Panc1 (cell line): Measurements from ENCODE around the gene PPDPF. TPM values are rescaled to one million over a fixed set of nuclear protein-coding genes. Genes with fewer than 3 reads are reported as not detected.

ENCODE experiments used
- ATAC-seq: fragments of 200-7000 bp; cut with Tn5 transposase; 2 replicates; pipeline ENCODE4 v1.9.1; 2020; ENCODE audit warnings: mild to moderate bottlenecking, moderate library complexity
- BruUV-seq: library from RNA; stranded (reverse); fragments of 400-500 nt; replicated peaks from 2 replicates; lab custom pipeline; 2021; lab: Mats Ljungman, UMichigan
- CTCF ChIA-PET: fragments of 300-600 bp; sonication (Branson Sonifier 250); formaldehyde crosslinking; loops from one replicate; lab custom pipeline; 2022; ENCODE audit warnings: antibody characterized with exemption; lab: Charles Lee
- POLR2A ChIA-PET: fragments of 300-600 bp; sonication (Branson Sonifier 250); formaldehyde crosslinking; loops from one replicate; lab custom pipeline; 2022; ENCODE audit warnings: antibody characterized with exemption; lab: Charles Lee
- DNase-seq: peaks from one replicate; pipeline ENCODE4 v3.0.0-alpha.2; 2010; ENCODE audit warnings: low read depth, low spot score
- H3K27ac ChIP-seq: 2 replicates; pipeline ENCODE4 v1.5.1; 2011; ENCODE audit warnings: mild to moderate bottlenecking, low read length, inconsistent platforms
- H3K27me3 ChIP-seq: fragments of 200-500 bp; sonication (Bioruptor generic); 2 replicates; pipeline ENCODE4 v1.6.0; 2014; ENCODE audit warnings: low read length, inconsistent platforms; ENCODE audit not compliant: control insufficient read depth, insufficient read depth
- H3K36me3 ChIP-seq: fragments of 200-500 bp; sonication (Bioruptor generic); 2 replicates; pipeline ENCODE4 v1.5.1; 2014; ENCODE audit warnings: inconsistent platforms, mild to moderate bottlenecking, low read length, moderate library complexity; ENCODE audit not compliant: control insufficient read depth, insufficient read depth
- H3K4me1 ChIP-seq: 2 replicates; pipeline ENCODE4 v1.5.1; 2011; ENCODE audit warnings: inconsistent platforms, mild to moderate bottlenecking, low read length, moderate library complexity; ENCODE audit not compliant: control insufficient read depth, insufficient read depth
- H3K4me3 ChIP-seq, 2 experiments: 2 replicates each; pipeline ENCODE4 v1.5.1; 2011 to 2012; ENCODE audit warnings: low read depth in 2 of 2, low read length in 2 of 2, mild to moderate bottlenecking in 2 of 2, inconsistent platforms in 1 of 2, moderate library complexity in 1 of 2
- H3K9me3 ChIP-seq: fragments of 200-500 bp; sonication (Bioruptor generic); 2 replicates; pipeline ENCODE4 v1.5.1; 2014; ENCODE audit warnings: low read depth, mild to moderate bottlenecking, inconsistent platforms, low read length, moderate library complexity; ENCODE audit not compliant: control insufficient read depth, insufficient read depth
- CTCF ChIP-seq: fragments of 450-650 bp; IDR thresholded peaks from 2 replicates; pipeline ENCODE4 v1.5.1; 2017; ENCODE audit warnings: mild to moderate bottlenecking
- POLR2AphosphoS5 ChIP-seq: IDR thresholded peaks from 2 replicates; pipeline ENCODE4 v1.6.1; 2012; ENCODE audit warnings: mild to moderate bottlenecking, low read depth, low read length, moderate library complexity
- REST ChIP-seq, 2 experiments: IDR thresholded peaks; 2 replicates each; pipeline ENCODE4 v1.6.1; 2011 to 2012; ENCODE audit warnings: low read depth in 2 of 2, control low read depth in 1 of 2, low read length in 1 of 2, mild to moderate bottlenecking in 1 of 2, moderate library complexity in 1 of 2; ENCODE audit not compliant: insufficient read depth in 1 of 2
- SIN3A ChIP-seq: IDR thresholded peaks from 2 replicates; pipeline ENCODE4 v1.6.1; 2012; ENCODE audit warnings: low read depth, mild to moderate bottlenecking, low read length, moderate library complexity, borderline replicate concordance; ENCODE audit not compliant: insufficient read depth
- TCF7L2 ChIP-seq: IDR thresholded peaks from 2 replicates; pipeline ENCODE4 v1.6.1; 2011; ENCODE audit warnings: mild to moderate bottlenecking, low read depth, low read length, inconsistent platforms
- in situ Hi-C: cut with HindIII; loops from 2 replicates; pipeline ENCODE4 v1.10.0; 2016; ENCODE audit warnings: low sequenced_read_pairs, low pct_unique_long_range_greater_than_20kb
- intact Hi-C: fragments of 100-400 bp; cut with micrococcal nuclease; formaldehyde crosslinking; loops from one replicate; pipeline ENCODE4 v1.10.0; 2022; ENCODE audit not compliant: unreplicated experiment
- total RNA-seq: library from RNA; stranded (reverse); gene quantifications from one replicate; pipeline ENCODE4 v1.2.1, GENCODE V29; 2021; ENCODE audit not compliant: unreplicated experiment

The PPDPF gene
- total RNA-seq, 1 experiment from 2014 or later: 241 TPM

DNA sequence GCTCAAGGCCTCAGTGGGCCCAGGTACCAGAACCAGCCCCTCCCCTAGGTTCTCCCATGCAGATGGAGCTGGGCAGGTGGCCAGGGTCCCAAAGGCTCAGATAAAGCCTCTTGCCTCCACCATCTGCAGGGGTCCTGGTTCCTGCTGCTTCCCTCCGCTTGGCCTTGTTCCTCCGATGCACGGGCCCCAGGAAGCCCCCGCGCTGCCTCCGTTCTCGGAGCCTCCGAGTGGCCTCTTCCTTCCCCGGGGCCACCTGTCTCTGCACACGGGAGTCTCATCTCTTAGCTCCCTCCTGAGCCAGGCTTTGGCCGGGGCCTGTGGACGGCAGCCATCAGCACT, 18.5 kb downstream of the PPDPF start:
- no peak overlapping the region for H3K4me3 ChIP-seq
- H3K27me3 ChIP-seq: no peaks in the 10 kb centered on the region
- CTCF ChIA-PET: interaction anchor here (0.6 to 3.1 kb wide), 3 partner anchors 28 to 197 kb away, joined by 3 to 12 read pairs (median 4); partner anchors contain the start of gene LIME1
- no peak overlapping the region; the same call in 1 of the 2 replicates for H3K27ac ChIP-seq
- H3K9me3 ChIP-seq: no peaks in the 10 kb centered on the region
- intact Hi-C loops (no loop called here), in situ Hi-C loops (loop anchor here (10.0 kb wide), 1 partner anchor 56 kb away; no protein-coding TSS in a partner anchor)
- no TSS peak for BruUV-seq
- POLR2A ChIA-PET: no interaction called here
- no peak for TF ChIP-seq TCF7L2
- no peak for TF ChIP-seq REST (IDR thresholded peaks at IDR 0.05; ENCODE audit: insufficient read depth in 1 of 2, low read depth in 2 of 2, low read length in 1 of 2)
- TF ChIP-seq POLR2AphosphoS5: no peak
- no peak for TF ChIP-seq CTCF
- no peak for TF ChIP-seq SIN3A
- no peak for DNase-seq
- no peaks in the 10 kb centered on the region for H3K36me3 ChIP-seq
- H3K4me1 ChIP-seq: peaks cover 17% of the 10 kb centered on the region
- no peak for ATAC-seq

- POLR2A ChIA-PET: no interaction called here
- TF ChIP-seq REST (IDR thresholded peaks at IDR 0.05; ENCODE audit: insufficient read depth in 1 of 2, low read depth in 2 of 2, low read length in 1 of 2) (no peak), POLR2AphosphoS5 (no peak), SIN3A (no peak), CTCF (no peak), TCF7L2 (no peak)
- H3K27ac ChIP-seq: no peak overlapping the region
- no peaks in the 10 kb centered on the region for H3K36me3 ChIP-seq
- H3K27me3 ChIP-seq: no peaks in the 10 kb centered on the region
- H3K9me3 ChIP-seq: no peaks in the 10 kb centered on the region
- intact Hi-C loops (no loop called here), in situ Hi-C loops (loop anchor here (10.0 kb wide), 1 partner anchor 55 kb away; no protein-coding TSS in a partner anchor)
- peaks cover 17% of the 10 kb centered on the region for H3K4me1 ChIP-seq
- DNase-seq: no peak
- CTCF ChIA-PET: interaction anchor here (0.6 to 3.1 kb wide), 3 partner anchors 28 to 197 kb away, joined by 3 to 12 read pairs (median 4); partner anchors contain the start of gene LIME1
- BruUV-seq: no TSS peak
- no peak overlapping the region for H3K4me3 ChIP-seq
- no peak for ATAC-seq
These were observed 19.1 kb downstream of the PPDPF start for GRCh38 chr20:63539441-63540370.
